DND-41 (cell line): ENCODE measurements around the gene SHISA6.

ENCODE experiments used
- ATAC-seq: fragments of 200-7000 bp; cut with Tn5 transposase; 3 replicates; pipeline ENCODE4 v1.9.1; 2021; ENCODE audit warnings: low read depth; ENCODE audit not compliant: insufficient read depth
- DNase-seq: peaks from one replicate; pipeline ENCODE4 v3.0.0-alpha.2; 2020
- H2AFZ ChIP-seq: 2 replicates; pipeline ENCODE4 v1.6.0; 2012; ENCODE audit warnings: low read depth, low read length
- H3K27ac ChIP-seq: 2 replicates; pipeline ENCODE4 v1.5.1; 2012; ENCODE audit warnings: low read length, inconsistent platforms
- H3K27me3 ChIP-seq: fragments of 200-600 bp; sonication (generic); 2 replicates; pipeline ENCODE4 v1.6.0; 2012; ENCODE audit warnings: low read length, mild to moderate bottlenecking, inconsistent platforms; ENCODE audit not compliant: insufficient read depth, poor library complexity
- H3K36me3 ChIP-seq: 2 replicates; pipeline ENCODE4 v1.5.1; 2012; ENCODE audit warnings: low read length, inconsistent platforms; ENCODE audit not compliant: insufficient read depth
- H3K4me1 ChIP-seq: 2 replicates; pipeline ENCODE4 v1.5.1; 2012; ENCODE audit warnings: mild to moderate bottlenecking, low read length; ENCODE audit not compliant: insufficient read depth
- H3K4me2 ChIP-seq: 2 replicates; pipeline ENCODE4 v1.6.0; 2012; ENCODE audit warnings: mild to moderate bottlenecking, moderate library complexity, low read length, inconsistent platforms; ENCODE audit not compliant: insufficient read depth
- H3K4me3 ChIP-seq, 2 experiments: fragments of 200-600 bp in 1 of 2; shearing (Covaris generic) in 1 of 2; 2 replicates each; pipeline ENCODE4 v1.5.1; 2012 to 2016; ENCODE audit warnings: inconsistent platforms in 2 of 2, low read length in 2 of 2, mild to moderate bottlenecking in 2 of 2, low read depth in 1 of 2, moderate library complexity in 1 of 2
- H3K79me2 ChIP-seq: 2 replicates; pipeline ENCODE4 v1.6.0; 2012; ENCODE audit warnings: low read length, inconsistent platforms; ENCODE audit not compliant: insufficient read depth
- H3K9ac ChIP-seq: 2 replicates; pipeline ENCODE4 v1.6.0; 2012; ENCODE audit warnings: low read depth, mild to moderate bottlenecking, inconsistent platforms, low read length, moderate library complexity
- H3K9me3 ChIP-seq: 2 replicates; pipeline ENCODE4 v1.5.1; 2012; ENCODE audit warnings: low read length, moderate library complexity, mild to moderate bottlenecking, inconsistent platforms; ENCODE audit not compliant: insufficient read depth, severe bottlenecking
- H4K20me1 ChIP-seq: 2 replicates; pipeline ENCODE4 v1.6.0; 2012; ENCODE audit warnings: low read length; ENCODE audit not compliant: insufficient read depth
- EZH2 ChIP-seq: IDR thresholded peaks from 3 replicates; pipeline ENCODE4 v1.6.1; 2012; ENCODE audit warnings: borderline replicate concordance, low read depth, mild to moderate bottlenecking, moderate library complexity, low read length, inconsistent platforms; ENCODE audit not compliant: severe bottlenecking
- TF ChIP-seq, protein P1 (sequence below): IDR thresholded peaks from 2 replicates; pipeline ENCODE4 v1.5.1; 2012; ENCODE audit warnings: borderline replicate concordance, low read length, moderate library complexity, mild to moderate bottlenecking; ENCODE audit not compliant: poor library complexity, severe bottlenecking; ENCODE audit errors: extremely low read depth

SHISA6 gene

DNA sequence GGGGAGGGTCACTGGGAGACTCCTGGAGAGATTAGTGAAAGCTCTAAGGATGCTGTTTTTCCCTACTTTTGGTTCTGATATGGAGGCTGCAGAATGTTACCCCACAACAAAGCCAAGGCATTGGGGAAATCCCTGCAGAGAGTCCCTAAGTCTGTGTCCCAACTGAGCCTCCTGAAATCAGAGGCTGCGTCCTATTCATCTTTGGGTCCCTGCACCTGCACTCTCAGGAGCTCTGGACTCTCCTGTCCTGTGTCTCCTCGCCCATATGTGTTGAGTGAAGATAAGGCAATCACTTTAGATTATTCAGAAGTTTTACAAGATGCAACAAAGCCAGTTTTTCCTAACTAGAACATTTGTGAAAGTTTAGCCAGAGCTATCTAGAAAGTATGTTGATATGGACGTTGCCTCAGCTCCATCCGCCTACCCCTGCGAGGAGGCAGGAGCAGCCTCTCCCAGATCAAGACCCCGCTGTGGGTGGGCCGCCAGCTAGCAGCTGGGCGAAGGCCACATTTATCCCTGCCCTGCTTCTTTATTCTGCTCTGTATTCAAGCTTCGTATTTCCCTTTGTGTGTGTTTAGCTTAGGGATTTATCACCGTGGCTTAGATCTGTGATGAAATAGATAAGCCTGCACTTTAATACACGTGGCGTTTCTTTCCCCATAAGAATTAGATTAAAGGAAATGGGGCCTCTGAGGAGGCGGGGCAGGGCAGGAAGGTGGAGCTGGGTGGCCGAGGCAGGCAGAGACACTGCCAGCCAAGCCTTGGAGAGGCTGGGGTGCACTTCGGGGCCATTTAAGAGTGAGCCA lies 37.4 kb downstream of the SHISA6 start:
- H3K79me2 ChIP-seq, result no peaks in the 10 kb centered on the region
- H2AFZ ChIP-seq, result no peak overlapping the region
- no peak for TF ChIP-seq EZH2
- TF ChIP-seq, protein P1, sequence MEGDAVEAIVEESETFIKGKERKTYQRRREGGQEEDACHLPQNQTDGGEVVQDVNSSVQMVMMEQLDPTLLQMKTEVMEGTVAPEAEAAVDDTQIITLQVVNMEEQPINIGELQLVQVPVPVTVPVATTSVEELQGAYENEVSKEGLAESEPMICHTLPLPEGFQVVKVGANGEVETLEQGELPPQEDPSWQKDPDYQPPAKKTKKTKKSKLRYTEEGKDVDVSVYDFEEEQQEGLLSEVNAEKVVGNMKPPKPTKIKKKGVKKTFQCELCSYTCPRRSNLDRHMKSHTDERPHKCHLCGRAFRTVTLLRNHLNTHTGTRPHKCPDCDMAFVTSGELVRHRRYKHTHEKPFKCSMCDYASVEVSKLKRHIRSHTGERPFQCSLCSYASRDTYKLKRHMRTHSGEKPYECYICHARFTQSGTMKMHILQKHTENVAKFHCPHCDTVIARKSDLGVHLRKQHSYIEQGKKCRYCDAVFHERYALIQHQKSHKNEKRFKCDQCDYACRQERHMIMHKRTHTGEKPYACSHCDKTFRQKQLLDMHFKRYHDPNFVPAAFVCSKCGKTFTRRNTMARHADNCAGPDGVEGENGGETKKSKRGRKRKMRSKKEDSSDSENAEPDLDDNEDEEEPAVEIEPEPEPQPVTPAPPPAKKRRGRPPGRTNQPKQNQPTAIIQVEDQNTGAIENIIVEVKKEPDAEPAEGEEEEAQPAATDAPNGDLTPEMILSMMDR, result no peak
- DNase-seq (no peak), ATAC-seq (no peak)
- no peaks in the 10 kb centered on the region for H3K9me3 ChIP-seq
- no peak overlapping the region for H3K9ac ChIP-seq
- no peak overlapping the region for H3K27ac ChIP-seq
- no peaks in the 10 kb centered on the region for H3K27me3 ChIP-seq
- no peaks in the 10 kb centered on the region for H3K4me1 ChIP-seq
- H3K4me2 ChIP-seq, result no peak overlapping the region
- H3K36me3 ChIP-seq, result no peaks in the 10 kb centered on the region
- H4K20me1 ChIP-seq, result no peaks in the 10 kb centered on the region
- H3K4me3 ChIP-seq, result no peak overlapping the region

DNA sequence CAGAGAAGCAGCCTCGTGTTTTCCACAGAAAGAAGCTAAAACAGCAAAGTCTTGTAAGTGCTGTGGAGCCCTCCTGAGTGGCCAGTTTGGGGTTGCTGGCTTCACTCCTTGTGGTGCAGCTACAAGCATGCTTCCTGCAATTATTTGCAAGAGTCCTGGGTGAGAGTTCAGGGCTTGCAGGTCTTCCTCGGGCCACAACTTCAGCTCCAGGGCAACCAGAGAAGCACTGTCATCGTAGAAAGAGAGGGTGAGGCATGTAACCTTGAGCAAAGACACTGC lies 37.9 kb downstream of the SHISA6 start:
- Histone ChIP-seq H3K27ac (no peak overlapping the region), H3K4me1 (no peaks in the 10 kb centered on the region), H3K9ac (no peak overlapping the region), H2AFZ (no peak overlapping the region), H3K79me2 (no peaks in the 10 kb centered on the region), H3K9me3 (no peaks in the 10 kb centered on the region), H3K4me3 (no peak overlapping the region), H3K36me3 (no peaks in the 10 kb centered on the region), H3K27me3 (no peaks in the 10 kb centered on the region), H4K20me1 (no peaks in the 10 kb centered on the region), H3K4me2 (no peak overlapping the region)
- ATAC-seq (no peak), DNase-seq (no peak)
- TF ChIP-seq, protein P1, result no peak
- no peak for TF ChIP-seq EZH2

DNA sequence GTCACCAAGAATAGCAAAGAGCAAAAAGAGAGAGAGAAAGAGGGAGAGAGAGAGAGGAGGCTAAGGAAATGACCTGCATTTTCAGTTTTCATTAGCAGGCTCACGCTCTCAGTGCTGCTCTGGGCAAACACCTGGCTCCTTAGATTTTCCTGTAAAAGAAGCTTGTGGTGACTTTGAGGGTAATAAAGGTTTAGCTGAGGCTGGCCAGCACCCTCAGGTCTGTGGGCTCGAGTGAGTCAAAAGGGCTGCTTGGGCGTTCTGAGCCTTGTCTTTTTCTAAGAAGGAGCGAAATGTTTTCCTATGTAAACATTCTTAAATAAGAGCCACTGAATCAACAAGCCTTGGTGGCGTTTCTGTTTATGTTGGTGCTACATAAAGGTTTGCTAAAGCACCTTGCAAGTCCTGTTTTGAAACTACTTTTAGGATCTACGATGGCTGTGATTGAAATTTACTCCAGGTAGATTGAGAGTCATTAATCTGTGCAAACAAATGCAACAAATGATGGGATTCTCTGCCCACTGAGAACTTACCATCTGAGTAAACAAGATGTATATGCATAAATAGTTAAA lies 38.8 kb downstream of the SHISA6 start:
- no peak overlapping the region for H3K4me2 ChIP-seq
- ATAC-seq, result no peak
- H3K9ac ChIP-seq, result no peak overlapping the region
- no peaks in the 10 kb centered on the region for H3K9me3 ChIP-seq
- no peaks in the 10 kb centered on the region for H4K20me1 ChIP-seq
- no peak overlapping the region for H3K4me3 ChIP-seq
- H3K4me1 ChIP-seq, result no peaks in the 10 kb centered on the region
- no peak overlapping the region for H2AFZ ChIP-seq
- H3K79me2 ChIP-seq, result no peaks in the 10 kb centered on the region
- TF ChIP-seq, protein P1, result no peak
- TF ChIP-seq EZH2, result no peak
- H3K27me3 ChIP-seq, result no peaks in the 10 kb centered on the region
- no peaks in the 10 kb centered on the region for H3K36me3 ChIP-seq
- no peak for DNase-seq
- no peak overlapping the region for H3K27ac ChIP-seq

DNA sequence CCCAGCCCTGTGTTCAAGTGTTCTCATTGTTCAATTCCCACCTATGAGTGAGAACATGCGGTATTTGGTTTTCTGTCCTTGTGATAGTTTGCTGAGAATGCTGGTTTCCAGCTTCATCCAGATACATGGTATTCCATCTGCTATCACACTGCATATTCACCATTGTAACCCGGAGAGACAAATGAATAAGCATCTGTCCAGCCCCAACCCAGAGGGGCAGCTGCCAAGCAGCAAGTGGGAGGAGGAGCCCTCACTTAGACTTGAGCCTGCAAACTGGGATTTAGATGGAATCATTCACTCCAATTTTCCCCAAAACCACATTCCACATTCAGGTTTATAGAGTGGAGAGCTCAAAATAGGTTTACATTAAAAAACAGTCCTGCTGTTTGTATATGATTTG lies 41.6 kb downstream of the SHISA6 start:
- Histone ChIP-seq H3K4me2 (no peak overlapping the region), H3K9ac (no peak overlapping the region), H3K4me1 (no peaks in the 10 kb centered on the region), H3K9me3 (no peaks in the 10 kb centered on the region), H3K27ac (no peak overlapping the region), H4K20me1 (no peaks in the 10 kb centered on the region), H3K36me3 (no peaks in the 10 kb centered on the region), H3K79me2 (no peaks in the 10 kb centered on the region), H2AFZ (no peak overlapping the region), H3K4me3 (no peak overlapping the region), H3K27me3 (no peaks in the 10 kb centered on the region)
- no peak for DNase-seq
- TF ChIP-seq EZH2, result no peak
- TF ChIP-seq, protein P1, result no peak
- ATAC-seq, result no peak
